GM18873 (cell line): Measurements from ENCODE around the gene MICU1.
"Not testable (repeated sequence)": the region's sequence is repeated elsewhere in the genome, so short reads cannot be mapped to it uniquely, and the experiment has no call there.

ENCODE experiments used
- ATAC-seq: cut with Tn5 transposase; IDR thresholded peaks from one replicate; pipeline ENCODE4 v1.9.1; 2021; ENCODE audit warnings: mild to moderate bottlenecking, moderate library complexity, moderate number of reproducible peaks; ENCODE audit not compliant: unreplicated experiment, low FRiP score

Gene MICU1

DNA sequence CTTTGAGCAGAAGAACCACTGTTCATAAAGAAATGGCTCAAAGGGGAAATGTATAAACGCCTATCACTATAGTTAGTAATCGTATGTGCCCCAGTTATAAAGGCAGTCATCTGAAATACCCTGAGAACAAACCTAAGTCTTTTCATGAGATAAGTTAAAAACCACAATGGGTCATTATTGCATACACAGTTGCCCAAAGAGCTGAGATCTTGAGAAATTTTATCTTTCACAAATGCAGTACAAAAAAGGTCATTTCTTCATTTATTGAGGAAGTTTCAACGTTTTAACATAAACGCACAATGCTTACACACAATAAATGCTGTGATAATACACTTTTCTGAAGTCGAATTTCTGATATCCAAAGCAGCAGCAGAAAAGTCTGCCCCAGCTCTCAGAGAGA lies 114.4 kb downstream of the MICU1 start:
- ATAC-seq: no peak

DNA sequence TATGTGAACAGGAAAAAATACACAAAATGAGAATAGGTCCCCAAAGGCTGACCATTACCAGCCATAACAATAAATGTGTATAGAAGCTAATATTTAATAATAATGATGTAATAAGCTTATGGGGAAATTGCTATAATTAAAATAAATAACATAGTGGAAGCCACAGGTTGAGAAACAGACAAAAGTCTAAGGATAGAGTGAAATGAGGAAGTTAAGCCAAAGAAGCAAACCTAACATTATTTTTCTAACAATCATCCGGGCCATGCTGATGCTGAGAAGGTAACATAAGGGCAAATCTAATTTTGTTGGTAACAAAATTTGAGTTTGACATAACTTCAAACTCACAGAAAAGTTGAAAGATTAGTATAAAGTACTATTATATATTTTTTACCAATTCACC lies 115.9 kb downstream of the MICU1 start:
- no peak for ATAC-seq

DNA sequence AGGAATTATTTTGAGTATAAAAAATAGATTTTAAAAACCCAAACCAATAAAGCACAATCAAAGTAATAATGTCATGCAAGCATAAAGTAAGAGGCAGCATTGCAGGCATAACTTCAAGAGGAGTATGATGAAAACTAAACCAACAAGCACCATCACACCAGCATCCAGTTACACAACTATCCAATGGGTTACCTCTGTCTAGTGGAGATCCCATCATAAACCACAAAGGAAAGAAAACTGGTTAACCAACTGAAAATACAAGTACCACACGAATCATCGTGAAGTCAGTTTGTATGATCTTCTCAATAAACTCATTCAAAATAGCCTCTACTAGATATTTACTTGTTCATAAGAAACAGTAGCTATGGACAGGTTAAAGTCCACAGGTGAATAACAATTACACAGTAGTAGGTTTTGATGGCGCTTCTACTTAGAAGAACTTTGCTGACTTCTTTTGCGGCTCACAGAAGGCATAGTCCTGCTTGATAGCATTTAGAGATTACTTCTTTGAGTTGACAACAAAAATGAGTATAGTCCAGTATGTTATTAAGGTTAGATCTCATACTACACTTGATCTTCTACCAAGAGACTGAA lies 116.6 kb downstream of the MICU1 start:
- no peak for ATAC-seq

DNA sequence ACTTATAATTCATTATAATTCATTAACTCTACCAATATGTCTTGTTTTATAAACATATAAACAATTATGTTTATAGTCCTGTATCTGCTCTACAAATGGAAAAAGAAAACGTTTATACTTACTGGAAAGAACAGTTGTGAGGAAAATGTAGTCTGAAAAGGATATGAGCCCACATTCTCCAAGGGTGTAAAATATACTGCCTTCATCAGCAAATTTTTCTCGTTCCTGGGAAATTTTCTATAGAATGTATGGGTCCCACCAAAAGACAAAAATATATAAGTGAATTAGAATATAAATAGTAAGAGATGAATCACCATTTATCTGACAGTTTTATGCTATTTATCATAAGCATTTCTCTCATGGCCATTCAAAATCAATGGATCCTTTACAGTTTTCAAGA lies 117.8 kb downstream of the MICU1 start:
- no peak for ATAC-seq

DNA sequence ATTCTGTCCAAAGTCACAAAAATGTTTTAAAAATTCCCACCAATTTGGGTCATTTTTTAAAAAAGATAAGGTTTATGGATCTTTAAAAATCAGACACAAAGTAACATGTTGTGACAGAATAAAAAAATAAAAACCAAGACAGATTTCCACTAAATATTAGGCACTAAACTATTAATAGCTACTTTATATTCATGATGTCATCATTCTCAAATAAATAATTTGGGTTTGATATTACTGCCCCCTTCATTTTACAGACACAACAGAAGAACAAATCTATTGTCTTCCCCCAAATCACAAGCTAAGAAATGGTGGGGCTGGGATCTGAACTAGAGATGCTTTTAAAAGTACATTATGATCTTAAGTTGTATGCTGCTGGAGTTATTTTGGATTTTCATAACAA lies 119.4 kb downstream of the MICU1 start:
- ATAC-seq: no peak

DNA sequence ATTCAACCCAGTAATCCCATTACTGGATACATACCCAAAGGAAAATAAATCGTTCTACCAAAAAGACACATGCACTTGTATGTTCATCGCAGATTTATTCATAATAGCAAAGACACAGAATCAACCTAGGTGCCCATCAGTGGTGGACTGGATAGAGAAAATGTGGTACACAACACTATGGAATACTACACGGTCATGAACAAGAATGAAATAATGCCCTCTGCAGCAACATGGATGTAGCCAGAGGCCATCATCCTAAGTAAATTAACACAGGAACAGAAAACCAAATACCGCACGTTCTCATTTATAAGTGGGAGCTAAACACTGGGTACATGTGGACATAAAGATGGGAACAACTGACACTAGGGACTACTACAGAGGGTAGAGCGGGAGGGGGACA lies 120.4 kb downstream of the MICU1 start:
- ATAC-seq: no peak

DNA sequence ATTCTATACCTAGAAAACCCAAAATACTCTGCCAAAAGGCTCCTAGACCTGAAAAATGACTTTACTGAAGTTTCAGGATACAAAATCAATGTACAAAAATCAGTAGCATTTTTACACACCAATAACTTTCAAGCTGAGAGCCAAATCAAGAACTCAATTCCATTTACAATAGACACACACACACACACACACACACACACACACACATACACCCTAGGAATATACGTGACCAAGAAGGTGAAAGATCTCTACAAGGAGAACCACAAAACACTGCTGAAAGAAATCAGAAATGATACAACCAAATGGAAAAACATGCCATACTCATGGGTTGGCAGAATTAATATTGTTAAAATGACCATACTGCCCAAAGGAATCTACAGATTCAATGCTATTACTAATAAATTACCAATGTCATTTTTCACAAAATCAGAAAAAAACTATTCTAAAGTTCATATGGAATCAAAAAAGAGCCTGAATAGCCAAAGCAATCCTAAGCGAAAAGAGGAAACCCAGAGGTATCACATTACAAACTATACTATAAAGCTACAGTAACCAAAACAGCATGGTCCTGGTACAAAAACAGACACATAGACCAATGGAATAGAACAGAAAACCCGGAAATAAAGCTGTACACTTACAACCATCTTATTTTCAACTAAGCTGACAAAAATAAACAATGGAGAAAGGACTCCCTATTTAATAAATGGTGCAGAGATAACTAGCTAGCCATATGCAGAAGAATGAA lies 122.0 kb downstream of the MICU1 start:
- no peak for ATAC-seq

DNA sequence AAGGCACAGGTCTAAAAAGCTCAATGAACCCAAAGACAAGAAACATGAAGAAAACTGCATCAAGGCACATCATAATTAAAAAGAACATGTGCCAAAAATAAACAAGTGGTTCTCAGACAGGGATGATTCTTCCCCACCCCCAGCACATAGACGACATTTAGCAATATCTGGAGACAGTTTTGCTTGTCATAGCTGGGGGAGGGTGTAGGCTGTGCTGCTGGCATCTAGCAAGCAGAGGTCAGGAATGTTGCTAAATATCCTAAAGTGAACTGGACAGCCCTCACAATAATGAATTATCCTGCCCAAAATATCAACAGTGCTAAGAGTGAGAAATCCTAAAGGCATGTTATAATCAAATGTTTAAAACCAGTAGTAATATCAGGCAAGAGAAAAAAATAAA lies 122.6 kb downstream of the MICU1 start:
- no peak for ATAC-seq

DNA sequence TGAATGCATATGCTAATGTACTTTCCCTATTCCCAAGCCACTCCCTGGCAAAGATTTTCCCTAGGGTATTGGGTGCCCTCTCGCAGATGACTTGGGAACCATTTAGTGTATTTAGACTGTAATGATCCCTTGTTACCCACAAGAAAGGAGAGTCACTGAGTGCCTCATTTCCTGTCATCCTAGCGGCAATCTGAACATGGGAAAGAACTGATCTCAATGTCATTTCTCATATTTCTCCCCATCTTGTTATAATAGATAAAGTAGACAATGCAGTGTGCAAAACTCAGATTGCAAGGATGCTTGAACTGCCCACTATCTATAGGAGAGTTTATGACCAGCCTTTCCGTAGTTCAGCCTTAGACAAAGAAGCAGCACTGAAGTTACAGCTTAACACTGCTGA lies 123.3 kb downstream of the MICU1 start:
- ATAC-seq: no peak

DNA sequence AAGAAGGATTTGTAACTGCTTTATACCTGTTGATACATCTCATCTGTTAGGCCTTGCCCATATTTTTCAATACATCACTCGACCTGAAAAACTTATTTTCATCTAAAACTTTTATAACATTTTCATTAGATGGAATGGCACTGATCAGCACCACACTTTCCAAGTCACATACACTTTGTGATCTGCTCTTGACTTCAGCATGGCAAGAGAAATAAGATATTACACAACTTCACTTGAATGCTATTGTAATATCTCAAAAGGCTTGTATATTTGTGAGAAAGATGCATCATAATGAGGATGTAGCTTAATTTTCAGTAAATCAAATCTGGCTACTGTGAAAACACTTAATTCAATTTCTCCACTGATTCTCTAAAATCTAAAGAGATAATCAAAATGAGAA lies 126.2 kb downstream of the MICU1 start:
- ATAC-seq: no peak

DNA sequence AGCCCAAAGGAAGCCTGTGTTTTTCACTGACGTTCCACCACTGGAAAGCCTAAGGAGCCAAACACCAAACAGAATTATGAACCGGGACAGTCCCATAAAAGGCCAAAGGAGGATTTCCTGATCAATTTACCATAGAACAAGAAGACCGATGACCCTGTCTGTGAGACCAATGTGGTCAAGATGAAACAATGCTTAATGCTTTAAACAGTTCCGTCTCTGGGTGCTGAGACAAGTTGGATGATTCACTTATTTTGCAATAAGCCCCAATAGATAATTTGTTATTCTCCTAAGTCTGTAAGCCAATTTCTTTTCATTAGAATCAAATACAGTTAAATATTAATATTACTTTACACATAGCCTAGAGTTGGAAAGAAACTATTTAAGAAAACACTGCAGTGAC lies 134.9 kb downstream of the MICU1 start:
- no peak for ATAC-seq

DNA sequence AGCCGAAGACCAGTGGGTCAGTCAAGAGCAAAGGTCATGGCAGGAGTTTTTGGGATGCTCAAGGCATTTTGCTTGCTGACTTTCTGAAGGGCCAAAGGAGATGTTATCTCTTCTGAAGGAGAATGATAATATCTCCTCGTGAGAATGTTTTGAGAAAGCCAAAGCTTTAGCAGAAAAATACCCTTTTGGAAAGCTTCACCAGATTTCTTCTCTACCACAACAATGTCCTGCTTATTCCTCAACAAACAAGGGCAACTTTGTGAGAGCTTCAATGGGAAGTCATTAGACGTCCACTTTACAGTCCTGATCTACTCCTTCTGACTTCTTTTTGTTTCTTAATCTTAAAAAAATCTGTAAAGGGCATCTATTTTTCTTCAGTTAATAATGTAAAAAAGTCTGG lies 138.4 kb downstream of the MICU1 start:
- ATAC-seq: no peak

DNA sequence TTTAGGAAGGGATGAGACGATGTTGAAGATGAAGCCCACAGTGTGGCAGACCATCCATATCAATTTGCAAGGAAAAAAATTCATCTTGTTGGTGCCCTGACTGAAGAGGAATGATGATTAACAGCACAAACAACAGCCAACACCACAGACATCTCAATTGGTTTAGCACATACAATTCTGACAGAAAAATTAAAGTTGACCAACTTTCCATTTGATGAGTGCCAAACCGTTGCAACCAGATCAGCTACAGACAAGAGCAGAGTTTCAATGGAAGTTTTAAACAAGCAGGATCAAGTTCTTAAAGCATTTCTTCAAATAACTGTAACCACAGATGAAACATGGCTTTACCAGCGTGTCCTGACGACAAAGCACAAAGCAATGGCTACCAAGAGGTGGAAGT lies 138.8 kb downstream of the MICU1 start:
- ATAC-seq: no peak

DNA sequence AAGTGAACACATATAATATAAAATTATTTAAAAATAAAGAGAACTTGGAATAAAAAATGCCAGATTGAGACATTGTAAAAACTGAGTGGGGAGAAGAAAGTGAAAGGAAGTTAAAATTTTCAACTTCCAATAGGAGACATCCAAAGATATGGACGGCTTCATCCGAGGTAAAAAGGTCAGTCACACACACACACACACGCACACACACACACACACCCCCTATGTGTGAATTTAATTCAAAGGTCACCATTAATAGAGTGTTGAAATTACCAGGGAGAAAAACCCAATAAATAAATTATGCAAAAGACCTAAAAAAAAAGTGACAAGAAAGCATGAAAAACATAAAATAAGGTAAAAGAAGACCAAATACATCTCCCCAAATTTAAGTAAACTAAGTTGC lies 140.2 kb downstream of the MICU1 start:
- ATAC-seq: no peak

DNA sequence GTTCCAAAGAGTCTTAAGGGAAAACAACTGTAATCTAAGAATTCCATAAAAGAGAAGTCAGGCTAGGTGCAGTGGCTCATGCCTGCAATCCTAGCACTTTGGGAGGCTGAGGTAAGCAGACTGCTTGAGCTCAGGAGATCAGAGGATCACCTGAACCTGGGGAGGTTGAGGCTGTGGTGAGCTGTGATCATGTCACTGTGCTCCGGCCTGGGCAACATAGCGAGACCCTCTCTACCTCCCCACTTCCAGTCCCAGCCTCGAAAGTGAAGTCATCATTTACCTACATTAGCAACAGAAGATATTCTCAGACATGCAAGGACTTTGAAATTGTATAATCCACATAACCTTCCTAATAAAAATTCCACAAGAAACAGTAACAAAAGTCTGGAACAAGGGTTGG lies 141.4 kb downstream of the MICU1 start:
- no peak for ATAC-seq

DNA sequence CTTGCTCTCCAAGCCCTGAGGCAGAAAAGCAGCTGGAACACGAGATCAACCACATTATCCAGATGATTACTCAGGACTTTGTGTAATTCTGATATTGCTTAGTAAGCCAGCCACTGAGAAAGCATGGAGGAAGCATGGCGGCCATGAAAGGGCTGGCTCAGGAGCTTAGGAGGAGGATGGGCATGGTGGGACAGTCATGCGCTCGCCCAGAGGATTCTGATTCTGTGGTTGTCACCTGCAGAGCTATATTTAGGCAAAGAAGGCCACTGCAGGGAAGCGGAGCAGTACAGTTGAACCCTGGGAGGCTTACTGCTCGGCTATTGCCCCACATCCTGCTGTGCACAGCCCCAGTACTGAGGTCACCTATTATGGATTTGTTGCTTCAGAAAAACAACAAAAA lies 142.4 kb downstream of the MICU1 start:
- ATAC-seq: no peak

DNA sequence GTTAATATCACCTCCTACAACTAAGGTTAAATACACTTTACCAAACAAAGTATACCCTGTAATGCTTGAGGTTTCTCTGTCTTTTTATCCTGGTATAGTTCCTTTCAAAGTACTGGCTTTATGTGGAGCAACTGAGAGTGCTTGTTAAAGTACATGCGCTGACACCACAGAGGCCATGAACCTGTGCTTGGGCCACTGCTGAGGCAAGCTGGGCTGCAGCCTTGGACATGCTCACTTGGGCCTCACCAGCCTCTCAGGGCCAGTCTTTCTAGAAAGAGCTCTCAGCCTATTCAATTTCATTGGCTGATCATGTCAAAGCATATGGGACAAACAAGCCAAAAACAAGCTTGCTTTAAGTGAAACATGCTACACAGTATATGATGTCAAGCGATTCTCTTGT lies 145.0 kb downstream of the MICU1 start:
- ATAC-seq: no peak

DNA sequence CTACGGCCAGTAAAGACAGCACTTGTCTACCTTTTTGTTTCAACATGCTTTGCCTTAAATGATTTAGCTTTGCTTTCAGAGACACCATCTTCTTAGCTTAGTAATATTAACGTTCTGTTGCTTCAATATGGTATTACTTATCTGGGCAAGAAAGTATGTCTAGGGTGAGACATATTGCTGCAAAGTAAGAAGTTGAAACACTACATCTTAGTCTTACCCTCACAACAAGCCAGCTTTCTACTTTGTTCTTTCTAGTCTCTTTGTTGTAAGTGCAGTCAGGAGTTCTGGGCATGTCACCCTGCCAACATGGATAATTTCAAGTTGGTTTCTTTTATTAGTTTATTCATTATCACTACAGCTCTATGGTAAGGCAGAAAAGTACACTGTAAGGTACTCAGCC lies 148.4 kb downstream of the MICU1 start:
- ATAC-seq: no peak

DNA sequence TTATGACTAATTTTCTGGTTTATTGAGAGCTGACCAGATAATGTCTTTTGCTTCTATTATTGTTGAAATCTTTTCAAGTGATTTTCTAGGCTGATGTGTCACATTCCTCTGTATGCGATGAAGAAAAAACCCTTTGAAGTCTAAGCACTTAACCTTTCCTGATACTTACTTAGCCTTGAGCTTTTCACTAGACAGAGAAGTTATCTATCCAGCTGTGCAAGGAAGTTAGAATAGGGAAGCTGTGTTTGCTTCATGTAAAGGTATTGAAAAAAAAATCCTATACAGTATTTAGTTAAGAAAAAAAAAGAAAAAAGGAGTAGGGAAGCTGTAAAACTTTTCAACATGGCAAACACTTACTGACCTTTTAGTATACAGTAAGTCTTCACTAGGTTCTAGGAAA lies 153.6 kb downstream of the MICU1 start:
- ATAC-seq: no peak

DNA sequence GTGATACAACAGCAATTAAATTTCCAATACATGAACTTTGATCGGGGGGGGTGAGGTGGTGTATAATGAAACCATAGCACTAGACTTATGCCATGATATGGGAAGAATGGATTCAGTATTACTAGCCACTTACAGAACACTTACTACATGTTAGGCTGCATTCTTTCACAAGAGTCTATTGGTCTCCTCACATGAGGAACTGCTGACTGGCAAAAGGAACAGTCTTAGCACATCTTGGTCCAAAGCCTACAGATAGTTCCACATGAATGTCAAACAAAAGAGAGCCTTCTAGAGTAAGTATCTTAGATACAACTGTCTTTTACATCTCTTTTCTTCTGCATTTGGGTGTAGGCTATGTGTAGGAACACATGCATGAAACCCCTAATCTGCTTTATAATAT lies 155.2 kb downstream of the MICU1 start:
- ATAC-seq: no peak

DNA sequence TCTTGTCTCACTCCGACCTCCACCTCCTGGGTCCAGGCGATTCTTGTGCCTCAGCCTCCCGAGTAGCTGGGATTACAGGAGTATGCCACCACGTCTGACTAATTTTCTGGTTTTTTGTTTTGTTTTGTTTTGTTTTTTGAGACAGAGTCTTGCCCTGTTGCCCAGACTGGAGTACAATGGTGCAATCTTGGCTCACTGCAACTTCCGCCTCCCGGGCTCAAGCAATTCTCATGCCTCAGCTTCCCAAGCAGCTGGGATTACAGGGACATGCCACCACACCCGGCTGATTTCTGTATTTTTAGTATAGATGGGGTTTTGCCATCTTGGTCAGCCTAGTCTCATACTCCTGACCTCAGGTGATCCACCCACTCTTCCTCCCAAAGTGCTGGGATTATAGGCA lies 158.8 kb downstream of the MICU1 start:
- ATAC-seq: not testable (repeated sequence)

DNA sequence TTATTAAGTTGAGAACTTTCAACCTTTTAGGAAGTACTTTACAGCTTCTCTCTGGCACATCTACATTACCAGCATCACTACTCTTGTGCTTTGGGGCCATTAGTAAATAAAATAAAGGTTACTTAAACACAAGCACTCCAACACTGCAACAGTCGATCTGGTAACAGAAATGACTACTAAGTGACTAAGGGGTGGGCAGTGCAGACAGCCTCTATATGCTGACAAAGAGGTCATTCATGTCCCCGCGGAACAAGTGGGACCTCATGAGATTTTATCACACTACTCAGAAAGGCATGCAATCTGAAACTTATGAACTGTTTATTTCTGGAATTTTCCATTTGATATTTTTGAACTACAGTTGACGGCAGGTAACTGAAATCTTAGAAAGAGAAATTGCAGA lies 159.9 kb downstream of the MICU1 start:
- ATAC-seq: no peak

DNA sequence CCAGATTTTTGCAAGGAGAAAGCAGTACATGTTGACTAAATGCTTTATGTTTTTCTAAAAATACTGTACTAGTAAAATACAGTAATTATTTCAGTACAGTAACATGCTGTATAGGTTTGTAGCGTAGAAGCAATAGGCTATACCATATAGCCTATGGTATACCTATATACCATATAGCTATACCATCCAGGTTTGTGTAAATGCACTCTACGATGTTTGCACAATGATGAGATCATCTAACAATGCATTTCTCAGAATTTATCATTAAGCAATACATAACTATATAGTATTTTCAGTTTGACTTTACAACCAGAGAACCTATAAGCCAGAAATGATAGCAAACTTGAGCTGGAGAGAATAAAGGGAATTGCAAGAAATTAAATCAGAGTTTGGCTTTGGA lies 161.4 kb downstream of the MICU1 start:
- no peak for ATAC-seq
